Activated T-cell treated with anti-CD3 and anti-CD28 coated beads, Interleukin-2, amount 50 U/mL, for 1 hour (primary cell): ENCODE results near the gene DIAPH1.

Experiments
- DNase-seq: peaks from one replicate; pipeline ENCODE4 v3.0.0-alpha.2; 2020

DIAPH1 gene

DNA sequence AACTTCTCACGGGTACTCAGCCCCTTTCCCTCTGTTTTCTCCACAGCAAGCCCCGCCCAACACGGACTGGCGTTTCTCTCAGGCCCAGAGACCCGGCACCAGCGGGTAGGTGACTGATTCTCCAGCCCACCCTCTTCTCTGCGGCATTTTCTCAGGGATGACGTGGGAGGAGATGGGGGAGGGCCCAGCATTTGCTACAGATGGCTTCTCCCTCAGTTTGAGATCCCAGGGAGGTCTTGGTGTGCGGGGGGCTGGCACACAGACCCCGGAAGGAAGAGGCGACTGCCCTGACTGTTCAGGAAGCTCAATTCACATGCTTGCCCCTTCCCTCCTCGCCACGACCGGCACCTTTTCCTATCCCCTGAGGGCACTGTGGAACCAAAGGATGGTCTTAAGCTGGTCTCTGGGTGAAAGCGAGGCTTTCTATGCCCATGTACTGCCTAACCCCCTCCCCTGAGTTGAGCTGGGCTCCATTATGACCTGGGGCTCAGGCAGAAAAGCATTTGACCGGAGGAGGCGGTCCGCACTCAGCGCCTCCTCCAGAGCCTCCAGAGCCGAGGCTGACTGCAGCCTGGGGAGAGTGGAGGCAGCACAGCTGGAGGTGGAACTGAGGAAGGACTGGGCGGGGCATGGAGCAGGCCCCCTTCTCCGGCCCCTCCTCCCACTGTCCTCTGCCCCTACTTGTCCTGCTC, 123.9 kb downstream of the DIAPH1 start:
- no peak for DNase-seq

DNA sequence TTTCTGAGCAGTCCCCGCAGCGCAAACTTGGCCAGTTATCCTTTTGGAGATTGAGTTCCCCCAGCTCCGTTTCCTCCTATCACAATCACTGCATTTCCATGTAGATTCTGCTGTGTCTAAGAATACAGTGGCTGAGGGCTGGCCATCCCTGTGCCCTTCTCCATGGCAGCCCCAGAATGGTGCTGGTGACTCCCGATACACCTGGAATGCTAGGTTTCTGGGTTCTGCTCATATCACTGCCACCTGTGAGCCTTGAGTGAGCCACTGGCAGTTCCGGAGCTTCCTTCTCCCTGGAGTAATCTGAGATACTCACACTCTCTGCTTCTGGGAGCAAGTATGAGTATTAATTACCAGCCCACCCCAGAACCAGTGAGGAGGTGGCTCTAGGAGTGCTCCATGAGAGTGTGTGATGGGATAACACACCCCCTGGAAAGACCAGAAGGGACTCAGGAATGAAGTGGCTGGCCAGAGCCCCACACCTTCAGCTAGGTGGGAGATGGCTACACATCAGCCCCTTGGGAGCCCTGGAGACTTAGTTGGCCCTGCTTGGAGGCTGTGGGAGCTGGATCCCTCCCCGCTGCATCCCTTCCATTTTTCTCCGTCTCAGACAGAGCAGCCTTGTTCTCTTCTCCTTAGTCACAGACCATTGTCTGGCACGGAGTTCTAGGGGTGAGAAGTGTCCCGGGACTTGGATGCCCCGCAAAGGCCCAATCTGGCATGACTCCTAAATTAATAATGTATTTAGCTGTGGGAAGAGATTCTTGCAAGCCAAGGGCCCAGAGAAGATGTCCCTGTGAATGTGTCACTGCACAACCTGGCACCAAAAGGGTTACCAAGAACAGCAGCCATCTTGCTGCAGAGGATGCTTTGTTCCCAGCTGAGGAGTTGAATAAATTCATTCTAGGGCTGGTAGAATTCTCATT, 125.0 kb downstream of the DIAPH1 start:
- DNase-seq = no peak

DNA sequence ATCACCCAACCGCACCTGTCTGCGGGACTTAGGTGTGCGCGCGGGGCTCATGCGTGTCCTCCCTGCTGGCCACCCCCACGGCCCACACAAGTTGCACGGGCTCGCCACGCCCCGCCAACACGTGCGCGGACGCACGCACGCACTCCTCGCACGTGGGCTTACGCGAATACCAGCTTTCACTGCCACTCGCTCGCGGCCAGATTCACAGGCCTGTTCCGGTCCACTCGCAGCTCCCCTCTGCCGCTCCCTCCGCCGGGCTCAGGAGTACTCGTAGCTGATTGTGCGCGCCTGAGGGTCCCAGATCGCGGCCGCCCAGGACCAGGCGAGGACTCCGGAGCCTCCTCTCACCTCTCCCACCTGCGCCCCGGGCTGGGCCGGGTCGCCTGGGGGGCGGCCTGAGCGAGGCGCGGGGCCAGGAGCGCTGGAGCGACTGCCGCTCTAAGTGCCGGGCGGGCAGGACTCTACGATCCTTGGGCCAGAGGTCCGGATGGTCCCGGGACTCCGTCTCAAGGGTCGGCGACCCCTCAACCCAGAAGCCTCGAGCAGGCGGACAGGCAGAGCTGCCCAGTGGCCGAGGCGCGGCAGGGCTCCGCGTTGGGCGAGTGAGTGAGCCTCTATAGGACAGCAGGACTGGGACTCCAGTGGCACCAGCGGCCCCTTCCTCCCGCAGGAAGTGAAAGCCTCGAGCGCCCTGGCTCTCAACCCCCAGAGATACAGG, 126.5 kb downstream of the DIAPH1 start:
- DNase-seq = no peak

DNA sequence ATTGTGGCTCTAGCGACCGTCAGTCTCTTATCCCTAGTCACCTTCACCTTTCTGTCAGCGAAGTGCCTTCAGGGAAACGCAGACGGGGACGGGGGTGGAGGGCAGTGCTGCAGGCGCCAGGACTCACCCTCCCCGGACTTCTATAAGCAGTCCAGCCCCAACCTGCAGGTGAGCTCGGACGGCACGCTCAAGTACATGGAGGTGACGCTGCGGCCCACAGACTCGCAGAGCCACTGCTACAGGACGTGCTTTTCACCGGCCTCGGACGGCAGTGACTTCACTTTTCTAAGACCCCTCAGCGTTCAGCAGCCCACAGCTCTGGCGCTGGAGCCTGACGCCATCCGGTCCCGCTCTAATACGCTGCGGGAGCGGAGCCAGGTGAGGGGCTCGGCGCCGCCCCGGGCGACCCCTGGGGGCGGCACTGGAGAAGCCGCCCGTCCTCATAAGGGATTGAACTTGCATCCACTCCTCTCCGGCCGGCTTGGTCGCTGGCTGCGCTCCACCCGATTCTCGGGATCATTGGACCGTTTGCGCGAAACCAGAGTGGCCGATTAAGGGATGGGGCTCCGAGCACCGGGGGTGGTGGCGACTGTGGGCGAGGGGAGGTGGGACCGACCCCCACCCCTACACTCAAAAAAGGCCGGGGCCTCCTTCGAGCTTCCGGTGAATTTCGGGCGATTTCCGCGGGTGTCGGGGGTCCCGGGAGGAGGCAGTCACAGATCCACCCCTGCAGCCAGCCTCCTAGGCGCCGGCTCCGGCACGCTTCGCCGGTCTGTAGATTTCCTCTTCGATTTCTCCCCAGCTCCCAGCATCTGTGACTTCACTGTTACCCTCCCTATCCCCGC, 127.3 kb downstream of the DIAPH1 start:
- DNase-seq = no peak

GRCh38 chr5:141490771-141491170, 128.0 kb downstream of the DIAPH1 start:
- DNase-seq = no peak

GRCh38 chr5:141490271-141490670, 128.5 kb downstream of the DIAPH1 start:
- no peak for DNase-seq

DNA sequence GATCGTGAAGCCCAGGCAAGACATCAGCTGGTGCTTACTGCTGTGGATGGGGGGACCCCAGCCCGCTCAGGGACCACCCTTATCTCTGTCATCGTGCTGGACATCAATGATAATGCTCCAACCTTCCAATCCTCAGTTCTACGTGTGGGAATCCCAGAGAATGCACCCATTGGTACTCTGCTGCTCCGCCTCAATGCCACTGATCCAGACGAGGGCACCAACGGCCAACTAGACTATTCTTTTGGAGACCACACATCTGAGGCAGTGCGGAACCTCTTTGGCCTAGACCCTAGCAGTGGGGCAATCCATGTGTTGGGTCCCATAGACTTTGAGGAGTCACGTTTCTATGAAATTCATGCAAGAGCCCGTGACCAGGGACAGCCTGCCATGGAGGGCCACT, 129.0 kb downstream of the DIAPH1 start:
- no peak for DNase-seq

GRCh38 chr5:141488591-141489561, 129.9 kb downstream of the DIAPH1 start, which contains the start of gene PCDHGC5:
TSS of gene PCDHGC5 (plus strand) at chr5:141489081. CDS start at chr5:141489241, 160 bp downstream.
- DNase-seq = no peak

DNA sequence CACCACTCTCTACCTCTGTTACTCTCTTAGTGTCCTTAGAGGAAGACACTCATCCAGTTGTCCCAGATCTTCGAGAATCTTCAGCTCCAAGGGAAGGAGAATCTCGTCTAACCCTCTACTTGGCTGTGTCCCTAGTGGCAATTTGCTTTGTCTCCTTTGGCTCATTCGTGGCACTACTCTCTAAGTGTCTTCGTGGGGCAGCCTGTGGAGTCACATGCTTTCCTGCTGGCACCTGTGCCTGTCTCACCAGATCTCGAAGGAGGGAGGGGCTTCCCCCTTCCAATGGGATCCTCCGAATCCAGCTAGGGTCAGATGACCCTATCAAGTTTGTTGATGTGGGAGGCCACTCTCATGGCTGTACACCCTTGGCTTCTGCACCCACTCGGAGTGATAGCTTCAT, 131.7 kb downstream of the DIAPH1 start:
- DNase-seq = no peak

DNA sequence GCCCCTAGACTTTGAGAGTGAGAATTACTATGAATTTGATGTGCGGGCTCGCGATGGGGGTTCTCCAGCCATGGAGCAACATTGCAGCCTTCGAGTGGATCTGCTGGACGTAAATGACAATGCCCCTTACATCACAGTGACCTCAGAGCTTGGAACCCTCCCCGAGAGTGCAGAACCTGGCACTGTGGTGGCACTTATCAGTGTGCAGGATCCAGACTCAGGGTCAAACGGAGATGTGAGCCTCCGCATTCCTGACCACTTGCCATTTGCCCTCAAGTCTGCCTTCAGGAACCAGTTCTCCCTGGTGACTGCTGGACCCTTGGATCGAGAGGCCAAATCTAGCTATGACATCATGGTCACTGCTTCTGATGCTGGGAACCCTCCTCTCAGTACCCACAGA, 132.7 kb downstream of the DIAPH1 start:
- no peak for DNase-seq

- DNase-seq = no peak
Observed at GRCh38 chr5:141485321-141486055, 133.3 kb downstream of the DIAPH1 start.

- DNase-seq = no peak
Observed at GRCh38 chr5:141484641-141485311, 134.0 kb downstream of the DIAPH1 start, which contains the start of gene PCDHGC4. TSS of gene PCDHGC4 (plus strand) at chr5:141485030. CDS start at chr5:141485174, 144 bp downstream.

DNA sequence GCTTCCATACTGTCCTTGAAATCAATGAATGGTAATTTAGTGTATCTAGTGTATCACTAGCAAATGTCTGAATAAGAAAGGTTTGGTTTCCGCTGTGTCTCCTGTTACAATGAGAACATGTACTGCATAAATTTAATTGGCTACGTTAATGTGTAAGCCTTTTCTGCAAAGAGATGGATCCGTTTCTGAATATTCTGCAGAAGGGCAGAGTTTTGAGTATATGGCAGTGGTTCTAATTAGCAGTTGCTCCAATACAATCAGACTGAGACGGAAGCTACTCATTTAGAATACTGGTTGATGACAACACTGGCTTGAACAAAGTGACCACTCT, 134.5 kb downstream of the DIAPH1 start:
- DNase-seq = no peak

- no peak for DNase-seq
Observed at GRCh38 chr5:141483902-141484301, 134.9 kb downstream of the DIAPH1 start.

DNA sequence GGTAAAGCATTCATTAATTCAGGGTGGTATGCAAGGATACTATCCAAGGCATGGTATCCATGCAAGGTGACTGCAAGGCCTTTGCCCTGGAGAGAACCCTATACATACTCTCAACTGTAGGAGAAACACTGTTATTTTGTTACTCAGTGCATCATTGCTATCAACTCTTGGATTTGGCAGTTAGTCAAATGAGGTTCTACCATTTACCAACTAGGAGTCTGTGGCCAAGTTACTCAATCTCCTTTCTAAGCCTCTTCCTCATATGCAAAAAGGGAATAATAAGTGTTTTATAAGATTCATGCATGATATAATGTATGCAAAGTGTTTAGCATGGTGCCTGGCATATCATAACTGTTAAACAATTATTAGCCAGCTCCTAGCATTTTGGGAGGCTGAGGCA, 139.0 kb downstream of the DIAPH1 start:
- DNase-seq = no peak

DNA sequence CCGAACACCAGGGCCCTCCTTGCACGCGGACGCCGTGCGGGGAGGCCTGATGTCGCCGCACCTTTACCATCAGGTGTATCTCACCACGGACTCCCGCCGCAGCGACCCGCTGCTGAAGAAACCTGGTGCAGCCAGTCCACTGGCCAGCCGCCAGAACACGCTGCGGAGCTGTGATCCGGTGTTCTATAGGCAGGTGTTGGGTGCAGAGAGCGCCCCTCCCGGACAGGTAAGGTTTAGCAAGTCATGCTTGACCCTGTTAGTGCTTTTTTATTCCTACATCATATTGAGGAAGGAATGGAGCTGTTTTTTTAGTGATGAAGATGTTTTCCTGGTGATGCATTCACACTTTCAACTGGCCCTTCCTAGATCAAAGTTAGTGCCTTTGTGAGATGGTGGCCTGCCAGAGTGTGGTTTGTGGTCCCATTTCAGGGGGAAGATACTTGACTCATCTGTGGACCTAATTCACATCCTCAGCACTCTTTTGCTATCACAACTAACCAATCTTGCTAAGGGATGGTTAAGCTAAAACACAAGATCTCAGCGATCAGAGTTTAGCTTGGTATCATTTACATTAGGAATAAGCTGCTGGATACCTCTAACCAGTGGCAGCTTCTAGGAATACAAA, 140.4 kb downstream of the DIAPH1 start:
- DNase-seq = no peak

DNA sequence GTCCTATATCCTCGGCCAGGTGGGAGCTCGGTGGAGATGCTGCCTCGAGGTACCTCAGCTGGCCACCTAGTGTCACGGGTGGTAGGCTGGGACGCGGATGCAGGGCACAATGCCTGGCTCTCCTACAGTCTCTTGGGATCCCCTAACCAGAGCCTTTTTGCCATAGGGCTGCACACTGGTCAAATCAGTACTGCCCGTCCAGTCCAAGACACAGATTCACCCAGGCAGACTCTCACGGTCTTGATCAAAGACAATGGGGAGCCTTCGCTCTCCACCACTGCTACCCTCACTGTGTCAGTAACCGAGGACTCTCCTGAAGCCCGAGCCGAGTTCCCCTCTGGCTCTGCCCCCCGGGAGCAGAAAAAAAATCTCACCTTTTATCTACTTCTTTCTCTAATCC, 141.0 kb downstream of the DIAPH1 start:
- no peak for DNase-seq

GRCh38 chr5:141477044-141477575, 141.7 kb downstream of the DIAPH1 start:
- DNase-seq = no peak
